ENCODE results near the gene MDM4. TPM values are rescaled to one million over a fixed set of nuclear protein-coding genes. Genes with fewer than 3 reads are reported as not detected.
"Not testable (repeated sequence)": the region's sequence is repeated elsewhere in the genome, so short reads cannot be mapped to it uniquely, and the experiment has no call there.

Gene MDM4
- total RNA-seq, 1 donor from 2014 or later, result 59.2 TPM

- intact Hi-C loops (cut with DNase I), result no loop called here
- DNase-seq (ENCODE audit: low spot score), result no peak
Observed at GRCh38 chr1:204548265-204548664, 32.1 kb downstream of the MDM4 start.

- no peak for DNase-seq (ENCODE audit: low spot score)
- intact Hi-C loops (cut with DNase I), result no loop called here
Observed at GRCh38 chr1:204549313-204549712, 33.1 kb downstream of the MDM4 start.

GRCh38 chr1:204550926-204551325 is 34.7 kb downstream of the MDM4 start:
- intact Hi-C loops (cut with DNase I), result no loop called here
- DNase-seq (ENCODE audit: low spot score), result no peak

GRCh38 chr1:204556458-204557052 is 40.3 kb downstream of the MDM4 start:
- intact Hi-C loops (cut with DNase I), result no loop called here
- DNase-seq (ENCODE audit: low spot score), result no peak

- intact Hi-C loops (cut with DNase I), result no loop called here
- DNase-seq (ENCODE audit: low spot score), result no peak
Observed at GRCh38 chr1:204558467-204558866, 42.3 kb downstream of the MDM4 start.

GRCh38 chr1:204560002-204560401 is 43.8 kb downstream of the MDM4 start:
- intact Hi-C loops (cut with DNase I); DNase-seq (ENCODE audit: low spot score): not testable (repeated sequence)

GRCh38 chr1:204560590-204561150 is 44.5 kb downstream of the MDM4 start:
- intact Hi-C loops (cut with DNase I), result no loop called here
- no peak for DNase-seq (ENCODE audit: low spot score)

- intact Hi-C loops (cut with DNase I), result no loop called here
- no peak for DNase-seq (ENCODE audit: low spot score)
Observed at GRCh38 chr1:204562075-204562990, 46.1 kb downstream of the MDM4 start.

- intact Hi-C loops (cut with DNase I), result no loop called here
- DNase-seq (ENCODE audit: low spot score), result no peak
Observed at GRCh38 chr1:204563307-204563706, 47.1 kb downstream of the MDM4 start.

- no peak for DNase-seq (ENCODE audit: low spot score)
- intact Hi-C loops (cut with DNase I), result loop anchor here (2.0 kb wide), 1 partner anchor 201 kb away; no protein-coding TSS in a partner anchor
Observed at GRCh38 chr1:204563780-204564179, 47.6 kb downstream of the MDM4 start.

- no peak for DNase-seq (ENCODE audit: low spot score)
- intact Hi-C loops (cut with DNase I), result loop anchor here (1.0 to 5.0 kb wide), 3 partner anchors 200 to 377 kb away; no protein-coding TSS in a partner anchor
Observed at GRCh38 chr1:204564835-204565234, 48.6 kb downstream of the MDM4 start.

GRCh38 chr1:204565617-204566582 is 49.7 kb downstream of the MDM4 start:
- intact Hi-C loops (cut with DNase I), result loop anchor here (1.0 to 5.0 kb wide), 3 partner anchors 199 to 376 kb away; no protein-coding TSS in a partner anchor
- no peak for DNase-seq (ENCODE audit: low spot score)

GRCh38 chr1:204566583-204566955 is 50.4 kb downstream of the MDM4 start:
- no peak for DNase-seq (ENCODE audit: low spot score)
- intact Hi-C loops (cut with DNase I), result loop anchor here (5.0 kb wide), 1 partner anchor 376 kb away; no protein-coding TSS in a partner anchor

GRCh38 chr1:204567071-204567470 is 50.9 kb downstream of the MDM4 start:
- DNase-seq (ENCODE audit: low spot score), result no peak
- intact Hi-C loops (cut with DNase I), result loop anchor here (5.0 kb wide), 1 partner anchor 375 kb away; no protein-coding TSS in a partner anchor

GRCh38 chr1:204568576-204569315 is 52.5 kb downstream of the MDM4 start:
- intact Hi-C loops (cut with DNase I), result loop anchor here (5.0 kb wide), 1 partner anchor 374 kb away; no protein-coding TSS in a partner anchor
- DNase-seq (ENCODE audit: low spot score), result no peak

- no peak for DNase-seq (ENCODE audit: low spot score)
- intact Hi-C loops (cut with DNase I), result loop anchor here (5.0 kb wide), 1 partner anchor 373 kb away; no protein-coding TSS in a partner anchor
Observed at GRCh38 chr1:204569478-204569877, 53.3 kb downstream of the MDM4 start.

- DNase-seq (ENCODE audit: low spot score); intact Hi-C loops (cut with DNase I): not testable (repeated sequence)
Observed at GRCh38 chr1:204570021-204570420, 53.8 kb downstream of the MDM4 start.

- DNase-seq (ENCODE audit: low spot score), result no peak
- intact Hi-C loops (cut with DNase I), result no loop called here
Observed at GRCh38 chr1:204571128-204571527, 54.9 kb downstream of the MDM4 start.
